Raji (cell line): ENCODE measurements around the gene TMEM167A.

Experiments used
- POLR2A ChIP-seq: IDR thresholded peaks from 2 replicates; pipeline ENCODE4 v1.6.1; 2011; ENCODE audit warnings: low read depth, low read length, control low read depth; ENCODE audit not compliant: insufficient read depth

The TMEM167A gene

DNA sequence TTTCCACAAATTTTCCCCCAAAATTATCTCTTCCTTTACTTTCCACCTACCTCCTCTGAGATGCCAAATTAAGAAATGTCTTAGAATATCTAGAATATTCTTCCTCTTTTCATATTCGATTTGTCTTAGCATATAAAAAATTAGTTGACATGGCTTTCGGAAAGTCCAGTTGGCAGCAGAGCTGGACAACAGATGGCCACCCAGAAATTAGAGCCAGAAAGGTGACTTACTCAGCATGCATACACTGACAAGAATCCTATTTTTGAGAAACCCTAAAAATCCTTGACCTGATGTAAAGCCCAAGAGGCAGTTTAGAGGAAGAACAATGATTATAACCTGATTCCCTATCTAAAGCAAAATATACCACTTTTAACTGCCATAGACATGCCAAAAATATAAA lies 22.0 kb downstream of the TMEM167A start:
- TF ChIP-seq POLR2A, result no peak

GRCh38 chr5:83050723-83051340 lies 26.4 kb downstream of the TMEM167A start:
- TF ChIP-seq POLR2A, result no peak

GRCh38 chr5:83049370-83049885 lies 27.8 kb downstream of the TMEM167A start:
- no peak for TF ChIP-seq POLR2A

DNA sequence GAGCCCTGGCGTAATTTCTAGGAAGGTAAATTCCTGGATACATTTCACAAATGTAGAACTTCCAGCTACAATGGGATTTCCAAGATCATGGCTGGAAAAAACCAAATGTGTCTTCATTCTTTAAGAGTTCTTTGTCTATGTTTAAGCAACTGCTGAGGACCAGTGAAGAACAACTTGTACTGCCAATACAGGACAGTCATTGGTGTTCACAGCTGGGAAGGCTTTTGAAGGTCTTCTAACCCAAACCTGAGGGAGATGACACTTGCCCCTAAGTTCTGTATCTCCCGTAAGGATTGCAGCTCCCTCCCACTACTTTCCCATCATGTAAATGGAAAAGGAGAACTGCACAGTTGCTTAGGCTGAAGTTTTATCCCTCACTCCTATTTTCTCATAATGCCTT lies 28.4 kb downstream of the TMEM167A start:
- TF ChIP-seq POLR2A, result no peak

DNA sequence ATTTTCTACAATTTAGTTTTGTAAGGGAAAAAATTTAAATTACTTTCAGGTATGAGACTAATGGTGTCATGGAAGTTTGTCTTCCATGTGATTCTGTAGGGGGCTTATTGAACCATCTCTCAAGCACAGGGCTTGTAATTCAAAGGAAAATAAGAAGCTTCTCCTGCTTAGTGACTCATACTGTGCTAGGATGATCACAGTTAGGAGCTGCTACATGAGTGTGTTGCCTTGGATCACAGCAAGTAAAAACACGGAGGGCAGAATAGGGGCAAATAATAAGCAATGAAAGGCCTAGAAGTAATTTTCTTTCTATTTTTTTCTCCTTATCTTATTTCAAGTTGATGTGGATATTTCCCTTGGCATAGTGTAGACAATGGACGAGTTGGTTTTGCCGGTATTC lies 28.9 kb downstream of the TMEM167A start:
- no peak for TF ChIP-seq POLR2A

DNA sequence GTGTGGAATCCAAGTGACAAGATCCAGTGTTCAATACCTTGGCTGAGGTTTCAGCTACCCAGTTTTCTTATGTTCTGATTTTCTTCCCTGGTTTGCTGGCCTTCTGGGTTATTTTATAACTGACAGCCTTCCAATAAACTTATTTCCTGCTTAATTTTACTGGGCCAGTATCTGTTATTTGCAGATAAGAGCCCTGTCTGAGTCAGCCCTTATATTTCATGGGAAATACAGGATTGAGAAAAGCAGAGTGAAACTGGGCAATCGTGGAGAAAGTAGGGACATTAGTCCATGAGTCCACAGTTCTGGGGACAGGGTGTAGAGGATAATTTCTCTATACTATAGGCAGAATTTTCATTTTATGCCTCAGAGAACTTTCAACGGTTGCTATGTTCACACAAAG lies 32.3 kb downstream of the TMEM167A start:
- TF ChIP-seq POLR2A, result no peak

GRCh38 chr5:83042507-83042906 lies 34.7 kb downstream of the TMEM167A start:
- TF ChIP-seq POLR2A, result no peak

- TF ChIP-seq POLR2A, result no peak
Measured at GRCh38 chr5:83038924-83039323, 38.3 kb downstream of the TMEM167A start.

DNA sequence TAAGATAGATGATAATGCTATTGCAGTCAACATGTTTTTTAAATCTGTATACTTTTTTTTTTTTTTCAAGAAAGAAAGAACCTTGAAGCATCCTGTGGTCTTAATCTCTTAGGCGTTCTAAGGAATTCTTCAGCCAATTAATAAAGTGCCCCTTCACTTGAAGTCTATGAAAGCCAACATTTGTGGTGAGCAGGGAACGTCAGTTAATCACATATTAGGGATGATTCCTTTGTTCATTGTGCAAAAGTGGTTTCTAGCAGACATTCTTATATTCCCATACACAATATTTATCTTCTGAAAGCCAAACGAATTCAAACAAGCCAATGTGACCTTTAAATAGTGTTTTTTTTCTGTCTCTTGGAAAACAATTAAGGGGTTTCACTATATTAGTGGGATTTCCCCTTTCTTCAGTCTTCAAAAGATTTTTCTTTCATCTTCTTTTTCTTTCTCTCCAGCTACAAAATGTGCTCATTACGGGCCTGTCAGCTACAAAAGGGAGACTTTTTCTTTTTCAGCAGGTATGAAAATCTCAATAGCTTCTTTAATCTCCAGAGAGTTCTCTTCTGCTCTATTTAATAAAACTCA lies 40.1 kb downstream of the TMEM167A start:
- no peak for TF ChIP-seq POLR2A

DNA sequence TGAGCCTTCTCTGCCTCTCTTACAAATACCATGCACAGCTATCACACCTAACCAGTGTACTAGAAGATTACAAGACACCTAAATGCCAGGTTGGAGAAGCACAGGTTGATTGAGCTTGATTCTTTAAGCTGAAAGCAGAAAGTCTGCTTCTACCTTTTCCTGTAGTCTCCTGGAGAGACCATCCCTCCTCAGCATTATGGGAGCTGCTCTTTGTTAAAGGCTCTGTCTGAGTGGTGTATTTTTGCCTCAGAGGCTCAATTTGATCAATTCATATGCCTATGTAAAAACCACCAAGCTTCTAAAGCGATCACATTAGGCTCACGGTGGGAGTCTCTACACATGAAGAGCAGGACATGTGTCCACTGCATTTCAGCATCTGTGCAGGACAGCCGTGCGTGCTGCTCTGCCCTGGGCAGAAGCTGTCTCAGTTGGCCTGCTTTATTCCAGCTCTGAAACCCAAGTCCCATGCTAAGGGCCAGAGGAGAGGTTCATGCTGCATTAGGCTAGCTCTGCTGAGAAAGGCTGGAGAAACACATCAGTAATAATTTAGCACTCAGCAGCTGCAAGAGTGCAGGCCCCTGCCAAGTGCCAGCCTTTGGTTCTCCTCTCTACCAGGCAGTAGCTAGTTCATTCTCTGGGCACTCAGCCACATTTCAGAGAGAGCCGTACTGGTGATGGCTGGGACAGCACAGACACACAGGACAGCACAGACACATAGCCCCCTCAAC lies 41.7 kb downstream of the TMEM167A start:
- no peak for TF ChIP-seq POLR2A

DNA sequence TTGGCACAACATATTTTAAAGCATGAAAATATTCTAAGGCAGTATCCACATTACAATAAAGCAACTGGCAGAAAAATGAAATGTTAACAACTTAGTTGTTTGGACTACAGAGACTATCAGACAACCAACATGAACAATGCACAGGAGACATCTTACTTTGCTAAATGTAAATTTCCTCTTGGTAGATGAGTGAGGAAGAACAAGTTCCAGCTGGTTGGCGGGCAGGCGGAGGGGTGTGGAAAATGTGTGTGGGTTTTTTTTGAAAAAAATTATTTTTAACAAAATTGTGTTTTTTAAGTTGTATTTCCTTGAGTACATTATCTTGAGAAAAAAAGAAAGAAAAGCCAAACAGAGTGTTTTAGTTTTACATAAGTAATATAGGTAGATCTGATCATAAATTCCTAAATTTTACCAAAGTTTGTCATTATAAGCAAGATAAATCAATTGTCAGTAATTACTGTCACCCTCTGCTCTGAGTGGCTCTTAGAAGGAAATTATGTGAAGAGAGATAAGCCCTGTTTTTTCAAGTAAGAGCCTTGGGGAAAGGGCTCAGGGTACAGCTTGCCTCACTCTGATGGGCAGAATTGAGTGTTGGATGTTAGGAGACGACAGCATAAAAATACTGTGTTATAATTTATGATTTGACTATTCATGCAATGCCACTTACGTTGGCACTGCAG lies 42.5 kb downstream of the TMEM167A start:
- TF ChIP-seq POLR2A, result no peak

GRCh38 chr5:83034036-83034435 lies 43.2 kb downstream of the TMEM167A start:
- TF ChIP-seq POLR2A, result no peak

DNA sequence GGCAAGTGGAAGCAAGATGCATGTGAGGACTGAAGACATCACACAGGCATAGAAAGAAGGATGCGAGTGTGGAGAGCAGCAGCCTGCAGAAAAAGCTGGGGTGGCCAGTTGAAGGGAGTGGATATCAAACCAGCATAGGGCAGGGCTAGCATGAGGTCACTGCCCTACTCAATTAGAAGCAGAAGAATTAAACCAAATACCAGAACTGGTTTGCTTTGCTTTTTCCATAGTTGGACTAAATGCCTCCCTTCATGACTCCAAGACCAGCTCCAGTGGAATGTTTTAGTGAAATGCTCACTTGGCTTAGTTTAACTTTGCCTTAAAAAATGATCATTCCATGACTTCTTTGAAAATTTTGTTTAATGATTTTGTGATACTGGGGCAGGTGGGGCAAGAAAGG lies 45.8 kb downstream of the TMEM167A start:
- TF ChIP-seq POLR2A, result no peak

DNA sequence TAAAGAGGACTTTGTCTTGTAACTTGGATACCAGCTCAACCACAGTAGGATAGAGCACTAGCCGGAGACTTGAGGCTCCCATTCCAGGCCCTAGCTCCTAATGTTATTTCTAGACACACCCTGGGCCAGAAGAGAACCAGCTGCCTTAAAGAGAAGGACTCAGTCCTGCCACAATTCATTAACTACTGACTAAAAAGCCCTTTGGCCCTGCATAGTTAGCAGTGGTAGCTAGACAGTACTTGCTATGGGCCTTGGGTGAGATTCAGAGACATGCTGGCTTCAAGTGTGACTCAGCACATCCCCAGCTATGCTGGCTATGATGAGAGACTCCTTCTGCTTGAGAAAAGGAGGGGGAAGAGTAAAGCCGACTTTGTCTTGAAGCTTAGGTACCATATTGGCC lies 47.3 kb downstream of the TMEM167A start:
- TF ChIP-seq POLR2A, result no peak

DNA sequence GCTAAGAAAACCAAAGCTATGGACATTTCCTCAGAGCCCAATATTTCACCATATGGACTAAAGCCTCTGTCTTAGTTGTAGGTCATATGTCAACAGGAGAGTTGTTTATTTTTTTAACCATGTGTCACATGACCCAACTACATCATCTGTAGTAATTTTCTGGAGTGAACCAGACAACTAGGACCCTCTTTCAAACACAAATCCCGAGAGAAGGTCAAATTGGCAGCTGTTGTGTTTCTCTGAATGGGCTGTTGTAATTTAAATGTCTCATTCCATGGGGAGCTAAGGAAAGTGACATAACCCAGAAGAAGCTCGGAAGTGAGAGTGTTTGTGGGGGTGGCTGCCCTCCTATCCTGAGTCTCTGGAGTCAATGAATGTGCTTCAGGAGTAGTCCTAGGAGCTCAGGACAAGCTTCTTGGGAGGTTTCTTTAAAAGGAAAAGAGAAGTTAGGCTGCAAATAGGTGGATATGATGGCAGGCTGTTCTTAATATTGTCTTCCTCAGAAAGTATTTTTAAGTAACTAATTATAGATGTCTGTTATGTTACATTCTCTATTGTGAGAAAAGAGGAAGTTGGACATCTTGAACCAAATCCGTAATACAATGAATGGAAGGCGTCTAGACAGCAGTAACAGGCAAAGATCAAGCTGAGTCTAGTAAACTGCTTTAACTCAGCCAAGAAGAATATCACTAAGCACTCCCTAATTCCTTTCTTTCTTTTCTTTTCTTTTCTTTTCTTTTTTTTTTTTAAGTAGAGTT lies 50.1 kb downstream of the TMEM167A start:
- no peak for TF ChIP-seq POLR2A

DNA sequence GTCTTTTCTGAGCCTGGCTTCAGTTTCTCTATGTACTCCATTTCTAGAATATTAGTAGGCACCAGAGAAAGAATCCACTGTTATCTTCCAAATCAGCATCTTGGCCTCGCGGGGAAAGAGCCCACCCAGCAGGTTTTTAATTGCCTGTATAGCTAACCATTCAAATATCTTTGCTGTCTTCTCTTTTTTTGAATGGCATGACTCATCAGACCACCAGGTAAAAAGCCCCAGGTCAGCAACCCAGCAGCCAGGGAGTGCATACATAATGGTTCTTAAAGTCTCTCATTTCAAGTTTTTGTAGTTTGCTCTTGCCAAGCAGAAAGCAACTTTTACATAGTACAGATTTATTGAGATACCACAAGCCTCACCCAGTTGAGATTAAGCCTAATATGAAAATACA lies 50.7 kb downstream of the TMEM167A start:
- TF ChIP-seq POLR2A, result no peak
